PFSK-1 (cell line): ENCODE measurements around the gene FSTL4.

Experiments used
- FOXP2 ChIP-seq: optimal IDR thresholded peaks from 2 replicates; pipeline ENCODE3; 2011; ENCODE audit warnings: borderline replicate concordance, control low read depth, inconsistent platforms; ENCODE audit not compliant: insufficient read depth; ENCODE audit errors: extremely low read length, extremely low read depth
- POLR2AphosphoS5 ChIP-seq: IDR thresholded peaks from 2 replicates; pipeline ENCODE4 v1.6.1; 2012; ENCODE audit warnings: low read depth, mild to moderate bottlenecking, control low read depth, low read length, moderate library complexity

GRCh38 chr5:133304178-133304577, 308.2 kb downstream of the FSTL4 start:
- TF ChIP-seq POLR2AphosphoS5 (no peak), FOXP2 (no peak)
